GM21515 (cell line): ENCODE measurements around the gene HDAC7.
"Not testable (repeated sequence)": the region's sequence is repeated elsewhere in the genome, so short reads cannot be mapped to it uniquely, and the experiment has no call there.

Experiments used
- ATAC-seq: cut with Tn5 transposase; IDR thresholded peaks from one replicate; pipeline ENCODE4 v1.9.1; 2021; ENCODE audit not compliant: unreplicated experiment

The HDAC7 gene

GRCh38 chr12:47850153-47851084 is 30.7 kb upstream of the HDAC7 start:
- ATAC-seq: no peak

DNA sequence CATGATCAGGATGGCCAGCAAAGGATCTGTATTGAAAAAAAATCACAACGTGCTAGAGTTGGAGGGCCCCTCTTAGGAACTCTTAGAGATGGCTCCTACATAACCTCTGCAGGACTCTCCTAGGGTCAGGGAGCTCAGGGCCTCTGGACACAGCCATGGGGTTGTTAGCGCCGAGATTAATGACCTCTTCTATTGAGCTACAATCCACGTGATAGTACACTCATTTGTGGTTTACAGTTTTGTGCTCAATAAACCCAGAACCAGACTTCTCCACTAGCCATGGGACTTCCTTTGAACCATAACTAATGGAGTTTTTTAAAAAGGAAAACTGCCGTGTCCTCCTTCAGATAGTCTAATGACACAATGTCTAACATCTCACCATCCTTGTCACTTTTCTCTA is 29.6 kb upstream of the HDAC7 start:
- no peak for ATAC-seq

GRCh38 chr12:47848853-47849252 is 29.1 kb upstream of the HDAC7 start:
- ATAC-seq: no peak

GRCh38 chr12:47846294-47846996 is 26.7 kb upstream of the HDAC7 start:
- no peak for ATAC-seq

GRCh38 chr12:47845081-47845480 is 25.4 kb upstream of the HDAC7 start:
- ATAC-seq: no peak

GRCh38 chr12:47844264-47845019 is 24.7 kb upstream of the HDAC7 start:
- ATAC-seq: no peak

DNA sequence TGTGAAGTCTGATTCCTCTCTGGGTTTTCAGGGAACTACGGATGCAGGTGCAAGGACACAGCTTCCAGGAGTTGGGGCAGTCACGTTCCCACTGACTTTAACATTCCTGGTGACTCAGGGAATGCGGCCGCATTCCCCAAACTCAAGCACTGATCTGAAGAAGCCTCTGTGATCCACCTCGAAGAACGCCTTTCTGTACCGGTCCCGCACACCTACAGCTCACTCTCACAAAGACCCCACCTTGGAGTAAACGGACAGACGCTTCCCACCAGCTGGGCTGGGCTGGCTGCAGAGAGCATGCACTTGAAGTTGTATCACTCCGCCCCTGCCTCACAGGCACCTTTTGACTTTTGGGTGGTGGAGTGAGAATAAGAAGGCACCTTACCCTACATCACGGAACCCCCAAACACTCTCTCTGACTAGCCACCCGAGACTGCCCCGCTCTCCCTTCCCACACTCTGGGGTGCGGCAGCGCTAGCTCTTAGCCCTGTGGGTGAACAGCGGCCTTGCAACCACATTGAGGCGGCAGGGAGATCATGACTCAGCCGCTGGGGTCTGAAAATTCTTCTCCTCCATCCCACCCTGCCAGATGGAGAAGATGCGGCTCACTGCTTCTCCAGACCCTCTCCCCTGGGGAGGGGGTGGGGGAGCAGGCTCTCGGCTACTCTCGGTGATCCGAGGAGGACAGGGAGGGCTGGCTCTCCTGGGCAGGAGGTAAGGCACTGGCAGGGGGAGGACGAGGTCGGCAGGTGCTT is 23.7 kb upstream of the HDAC7 start:
- no peak for ATAC-seq

DNA sequence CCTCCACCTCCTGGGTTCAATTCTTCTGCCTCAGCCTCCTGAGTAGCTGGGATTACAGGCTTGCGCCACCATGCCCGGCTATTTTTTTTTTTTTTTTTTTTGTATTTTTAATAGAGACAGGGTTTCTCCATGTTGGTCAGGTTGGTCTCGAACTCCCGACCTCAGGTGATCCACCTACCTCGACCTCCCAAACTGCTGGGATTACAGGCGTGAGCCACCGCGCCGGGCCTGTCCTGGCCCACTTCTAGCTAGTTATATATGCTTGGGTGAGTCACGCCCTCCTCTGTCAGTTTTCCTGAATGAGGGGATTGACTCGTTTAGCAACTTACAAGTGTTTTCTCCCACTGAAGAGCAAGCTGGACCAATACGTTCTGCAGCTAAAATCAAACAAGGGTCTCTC is 22.8 kb upstream of the HDAC7 start:
- ATAC-seq: not testable (repeated sequence)

- no peak for ATAC-seq
These were observed 22.2 kb upstream of the HDAC7 start for GRCh38 chr12:47841910-47842309.

DNA sequence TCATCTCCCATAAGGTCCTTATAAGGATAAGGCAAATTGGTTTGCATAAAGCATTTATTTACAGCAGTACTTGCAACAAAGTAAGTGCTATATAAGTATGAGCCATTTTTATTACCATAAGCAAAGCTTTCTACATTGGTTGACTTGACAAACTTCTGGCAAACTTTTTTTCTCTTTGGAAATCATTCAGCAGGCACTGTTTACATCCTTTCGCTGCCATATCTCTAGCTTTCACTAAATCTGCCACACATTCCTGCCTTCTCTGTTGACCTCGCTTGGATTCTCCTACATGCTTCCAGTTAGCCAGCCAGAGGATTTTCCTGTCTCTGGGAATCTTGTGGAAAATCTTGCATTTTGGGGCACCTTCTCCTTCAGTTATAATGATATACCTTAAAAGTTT is 21.8 kb upstream of the HDAC7 start:
- no peak for ATAC-seq

DNA sequence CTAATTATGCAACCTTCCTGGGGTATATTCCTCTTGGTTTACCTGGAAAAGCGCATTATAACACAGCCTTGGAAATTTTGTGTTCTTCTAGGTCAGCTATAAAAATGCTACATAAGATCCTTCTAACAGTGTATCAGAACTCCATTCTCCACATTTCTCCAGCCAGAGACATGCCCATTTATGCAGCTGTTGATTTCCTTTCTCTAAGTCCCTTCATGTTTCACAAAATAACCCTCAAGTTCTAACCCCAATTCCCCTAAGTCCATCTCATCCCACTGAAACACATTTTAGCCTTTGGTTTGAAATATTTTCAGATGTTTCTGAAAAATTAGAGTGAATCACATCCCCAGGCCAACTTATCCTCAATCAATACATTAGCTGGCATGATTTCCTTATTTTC is 20.9 kb upstream of the HDAC7 start:
- no peak for ATAC-seq

- ATAC-seq: no peak
These were observed 19.6 kb upstream of the HDAC7 start for GRCh38 chr12:47839214-47839876.

- ATAC-seq: no peak
These were observed 18.7 kb upstream of the HDAC7 start for GRCh38 chr12:47838286-47838931.

DNA sequence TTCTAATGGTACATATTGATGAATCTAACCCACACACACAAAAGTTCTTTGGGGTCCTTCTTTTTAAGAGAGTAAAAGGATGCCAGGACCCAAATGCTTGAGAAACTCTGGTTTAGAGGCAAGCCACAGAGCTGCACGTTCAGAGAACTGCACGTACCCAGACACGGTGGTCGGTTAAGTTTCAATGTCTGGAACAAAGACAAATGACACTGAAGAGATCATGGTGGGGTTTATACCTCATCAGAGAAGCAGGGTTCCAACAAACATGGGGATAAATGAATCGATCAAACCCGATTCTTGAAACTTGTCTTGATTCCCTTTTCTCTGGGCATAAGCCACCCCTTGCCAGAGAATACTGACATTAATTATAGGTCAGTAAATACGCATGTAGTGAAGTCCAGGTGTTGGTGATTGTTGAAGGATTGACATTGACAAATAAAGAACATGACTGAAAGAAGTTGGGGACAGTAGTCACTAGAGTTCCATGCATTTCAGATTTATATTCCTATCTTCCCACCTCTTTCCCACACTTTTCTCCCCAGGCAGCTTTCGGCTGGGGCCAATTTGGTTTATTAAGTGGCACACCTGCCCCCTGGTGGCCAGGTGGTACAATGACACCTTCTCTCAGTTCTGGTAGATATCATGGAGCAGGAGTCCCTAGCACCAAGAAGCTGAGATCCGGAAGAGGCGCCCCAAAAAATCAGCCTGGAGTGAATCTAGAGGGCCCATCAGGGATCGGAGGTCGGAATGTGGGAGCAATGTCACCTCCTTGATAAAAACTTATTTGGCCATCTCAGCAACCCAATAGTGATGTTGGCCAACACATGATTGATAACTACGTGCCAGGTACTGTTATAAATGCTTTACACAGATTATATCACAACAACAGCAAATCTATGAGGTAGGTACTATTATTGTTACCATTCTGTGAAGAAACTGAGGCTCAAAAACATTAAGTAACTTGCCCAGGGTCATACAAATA is 17.8 kb upstream of the HDAC7 start:
- no peak for ATAC-seq

GRCh38 chr12:47835831-47836155 is 16.1 kb upstream of the HDAC7 start:
- no peak for ATAC-seq

DNA sequence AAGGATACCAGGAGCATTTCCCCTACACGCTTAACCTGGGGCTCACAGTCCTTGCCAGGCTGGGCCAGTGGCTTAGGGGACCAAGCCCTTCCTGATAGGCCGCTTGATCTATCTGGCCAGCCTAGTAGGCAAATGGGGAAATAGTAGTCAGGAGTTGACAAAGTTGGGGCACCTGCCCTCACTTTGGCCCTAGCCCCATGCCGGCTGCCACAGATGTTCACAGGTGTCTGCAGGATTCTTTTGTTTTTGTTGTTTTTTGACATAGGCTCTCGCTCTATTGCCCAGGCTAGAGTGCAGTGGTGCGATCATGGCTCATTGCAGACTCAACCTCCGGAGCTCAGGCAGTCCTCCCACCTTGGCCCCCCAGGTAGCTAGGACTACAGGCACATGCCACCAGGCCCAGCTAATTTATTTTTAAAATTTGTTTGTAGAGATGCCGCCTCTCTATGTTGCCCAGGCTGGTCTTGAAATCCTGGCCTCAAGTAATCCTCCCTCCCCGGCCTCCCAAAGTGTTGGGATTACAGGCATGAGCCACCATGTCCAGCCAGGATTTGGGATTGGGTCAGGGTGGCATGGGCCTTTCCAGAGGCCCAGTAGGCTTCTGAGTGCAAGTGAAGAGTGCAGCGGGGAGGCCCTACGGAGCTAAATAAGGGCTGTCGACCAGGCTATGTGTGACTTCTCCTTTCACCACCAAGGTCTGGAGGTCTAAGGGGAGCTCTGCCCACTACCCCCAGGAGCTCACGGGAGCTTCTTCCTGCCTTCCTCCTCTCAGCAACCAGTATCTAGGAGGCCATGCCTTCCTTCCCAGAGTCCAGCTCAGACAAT is 15.5 kb upstream of the HDAC7 start:
- no peak for ATAC-seq

DNA sequence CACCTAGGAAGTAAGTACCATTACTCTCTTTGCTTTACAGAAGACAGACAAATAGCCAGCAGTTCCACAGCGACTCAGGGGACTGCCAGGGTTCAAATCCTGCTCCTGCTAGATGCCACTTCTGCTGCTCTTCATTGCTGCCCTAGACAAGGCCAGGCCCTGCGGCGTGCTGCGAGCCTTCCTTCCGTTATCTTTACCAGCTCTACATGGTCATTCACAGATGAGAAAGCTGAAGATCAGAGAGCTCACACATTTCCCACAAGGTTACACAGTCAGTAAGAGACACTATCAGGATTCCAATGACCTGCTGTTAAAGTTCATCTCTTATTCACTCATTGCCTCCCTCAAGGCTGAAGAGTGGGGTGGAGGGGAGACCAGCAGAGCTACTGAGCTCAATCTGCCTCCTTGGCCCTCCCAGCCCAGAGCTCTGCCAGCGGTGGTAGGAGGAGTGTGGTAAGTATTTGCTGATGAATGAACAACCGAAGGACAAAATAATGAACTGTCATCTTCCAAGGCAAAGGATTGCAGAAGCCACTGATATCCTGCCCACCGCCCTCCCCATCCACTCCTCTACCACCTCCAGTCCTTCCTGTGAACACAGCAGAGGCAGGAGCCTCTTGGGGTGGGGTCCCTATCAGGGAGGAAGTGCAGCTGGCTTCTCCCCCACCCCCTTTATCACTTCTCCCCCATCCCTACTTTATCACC is 14.6 kb upstream of the HDAC7 start:
- ATAC-seq: no peak
